Endothelial cell of umbilical vein (primary cell): ENCODE data around the gene CNIH2. TPM values are rescaled to one million over a fixed set of nuclear protein-coding genes. Genes with fewer than 3 reads are reported as not detected.

ENCODE experiments used
- BruUV-seq: library from RNA; stranded (reverse); fragments of 400-500 nt; replicated peaks from 2 replicates; lab custom pipeline; 2021; lab: Mats Ljungman, UMichigan
- CTCF ChIA-PET: fragments of 300-600, 350-600 bp; sonication (Branson Sonifier 250); formaldehyde crosslinking; loops from one replicate; lab custom pipeline; 2021; ENCODE audit warnings: antibody characterized with exemption, inconsistent platforms; lab: Charles Lee
- POLR2A ChIA-PET: fragments of 300-600, 350-600 bp; sonication (Branson Sonifier 250); formaldehyde crosslinking; loops from one replicate; lab custom pipeline; 2021; ENCODE audit warnings: antibody characterized with exemption, inconsistent platforms; lab: Charles Lee
- DNase-seq: peaks from one replicate; pipeline ENCODE4 v3.0.0-alpha.2; 2011; ENCODE audit warnings: low read depth, low spot score
- FAIRE-seq: peaks from 2 replicates; lab custom pipeline; 2011; peaks lifted over from hg19 to GRCh38; lab: Jason Lieb, UNC
- H2AFZ ChIP-seq: 2 replicates; pipeline ENCODE4 v1.6.0; 2012; ENCODE audit warnings: low read depth, low read length, control low read depth, inconsistent platforms
- H3K27ac ChIP-seq: 2 replicates; pipeline ENCODE4 v1.5.1; 2011; ENCODE audit warnings: low read depth, mild to moderate bottlenecking, control low read depth, low read length, moderate library complexity; ENCODE audit not compliant: insufficient read depth
- H3K27me3 ChIP-seq, 2 experiments: 2 replicates each; pipeline versions ENCODE4 v1.6.0 to v1.6.1; 2011; ENCODE audit warnings: low read length in 2 of 2, mixed read lengths in 1 of 2; ENCODE audit not compliant: control insufficient read depth in 2 of 2, insufficient read depth in 2 of 2
- H3K36me3 ChIP-seq, 2 experiments: 2 replicates in 1 of 2; 3 replicates in 1 of 2; pipeline ENCODE4 v1.5.1; 2011; ENCODE audit warnings: low read length in 2 of 2, mild to moderate bottlenecking in 1 of 2, moderate library complexity in 1 of 2; ENCODE audit not compliant: control insufficient read depth in 2 of 2, insufficient read depth in 2 of 2; ENCODE audit errors: extremely low read depth in 1 of 2
- H3K4me1 ChIP-seq: 3 replicates; pipeline ENCODE4 v1.5.1; 2011; ENCODE audit warnings: mild to moderate bottlenecking, low read length; ENCODE audit not compliant: control insufficient read depth, insufficient read depth; ENCODE audit errors: extremely low read depth
- H3K4me2 ChIP-seq: 2 replicates; pipeline ENCODE4 v1.6.1; 2011; ENCODE audit warnings: low read length, control low read depth, mixed read lengths; ENCODE audit not compliant: insufficient read depth
- H3K4me3 ChIP-seq, 3 experiments: fragments of 200-600 bp in 1 of 3; sonication (generic), shearing (Covaris generic) in 1 of 3; replicated peaks in 1 of 3; 2 replicates each; pipeline ENCODE4 v1.5.1; 2011 to 2016; ENCODE audit warnings: control low read depth in 3 of 3, low read length in 3 of 3, mild to moderate bottlenecking in 2 of 3, inconsistent platforms in 1 of 3, low read depth in 1 of 3, moderate library complexity in 1 of 3; ENCODE audit not compliant: insufficient read depth in 1 of 3
- H3K79me2 ChIP-seq: 2 replicates; pipeline ENCODE4 v1.6.0; 2012; ENCODE audit warnings: low read length, inconsistent platforms; ENCODE audit not compliant: control insufficient read depth, insufficient read depth
- H3K9ac ChIP-seq: replicated peaks from 2 replicates; pipeline ENCODE3; 2011; ENCODE audit warnings: low read length, control low read depth; ENCODE audit not compliant: insufficient read depth; ENCODE audit errors: extremely low read depth
- H3K9me1 ChIP-seq: replicated peaks from 3 replicates; pipeline ENCODE4 v1.6.0; 2011; ENCODE audit warnings: mild to moderate bottlenecking, low read length; ENCODE audit not compliant: control insufficient read depth, insufficient read depth; ENCODE audit errors: extremely low read depth
- H3K9me3 ChIP-seq: replicated peaks from 2 replicates; pipeline ENCODE4 v1.5.1; 2012; ENCODE audit warnings: low read length, inconsistent platforms; ENCODE audit not compliant: control insufficient read depth, insufficient read depth
- H4K20me1 ChIP-seq: replicated peaks from 2 replicates; pipeline ENCODE3; 2011; ENCODE audit warnings: mild to moderate bottlenecking, low read length; ENCODE audit not compliant: control insufficient read depth, insufficient read depth; ENCODE audit errors: extremely low read depth
- CTCF ChIP-seq, 2 donors: IDR thresholded peaks; 1 replicate in 1 of 2; 2 replicates in 1 of 2; pipeline ENCODE4 v1.5.1; 2011; ENCODE audit warnings: low read length in 2 of 2, mild to moderate bottlenecking in 2 of 2, moderate library complexity in 2 of 2, control low read depth in 1 of 2, inconsistent platforms in 1 of 2, low read depth in 1 of 2; ENCODE audit not compliant: insufficient read depth in 1 of 2; ENCODE audit errors: extremely low read depth in 1 of 2
- EZH2 ChIP-seq: IDR thresholded peaks from 2 replicates; pipeline ENCODE4 v1.6.1; 2012; ENCODE audit warnings: borderline replicate concordance, low read depth, mild to moderate bottlenecking, moderate library complexity, low read length, inconsistent platforms; ENCODE audit not compliant: severe bottlenecking
- FOS ChIP-seq: IDR thresholded peaks from 2 replicates; pipeline ENCODE4 v1.6.1; 2011; ENCODE audit warnings: mild to moderate bottlenecking, low read length, moderate library complexity, borderline replicate concordance; ENCODE audit not compliant: insufficient read depth
- GATA2 ChIP-seq: IDR thresholded peaks from 2 replicates; pipeline ENCODE4 v1.7.0; 2011; ENCODE audit warnings: low read depth, mild to moderate bottlenecking, moderate library complexity, mixed read lengths, low read length; ENCODE audit not compliant: insufficient read length, insufficient read depth
- JUN ChIP-seq: IDR thresholded peaks from 2 replicates; pipeline ENCODE4 v1.6.1; 2011; ENCODE audit warnings: borderline replicate concordance, low read depth; ENCODE audit not compliant: insufficient read length, insufficient read depth
- MAX ChIP-seq: IDR thresholded peaks from 2 replicates; pipeline ENCODE4 v1.6.1; 2011; ENCODE audit not compliant: insufficient read depth, insufficient read length
- MYC ChIP-seq: IDR thresholded peaks from one replicate; pipeline ENCODE4 v1.6.1; 2011; ENCODE audit warnings: mild to moderate bottlenecking, low read depth, low read length
- POLR2A ChIP-seq: IDR thresholded peaks from 2 replicates; pipeline ENCODE4 v1.6.1; 2012; ENCODE audit warnings: low read depth, mild to moderate bottlenecking, control low read depth, low read length
- POLR2AphosphoS5 ChIP-seq: IDR thresholded peaks from 2 replicates; pipeline ENCODE4 v1.6.1; 2012; ENCODE audit warnings: low read depth, mild to moderate bottlenecking, control low read depth, low read length, moderate library complexity; ENCODE audit not compliant: insufficient read depth
- dilution Hi-C: fragments of 300-500 bp; cut with MboI; formaldehyde crosslinking; loops from one replicate; pipeline ENCODE4 v1.15.0; 2019; ENCODE audit warnings: low sequenced_read_pairs; ENCODE audit not compliant: extremely low pct_ligation_motif_present
- intact Hi-C: fragments of 100-400 bp; cut with micrococcal nuclease; formaldehyde crosslinking; loops from one replicate; pipeline ENCODE4 v1.10.0; 2022
- polyA plus RNA-seq, 4 experiments: library from polyadenylated mRNA; depleted of rRNA in 3 of 4; stranded (reverse) in 3 of 4; unstranded in 1 of 4; fragments of >200 nt; gene quantifications; 2 replicates each; pipeline versions ENCODE4 v1.2.1 to v1.2.3, GENCODE V29; 2011 to 2012; ENCODE audit warnings: missing spikeins in 1 of 4
- total RNA-seq: library from RNA; stranded (reverse); gene quantifications from 2 replicates; pipeline ENCODE4 v1.2.3, GENCODE V29; 2021

The CNIH2 gene
- total and polyA plus RNA-seq, 2 donors (not counting 3 experiments of a cell fraction or from before 2014, with no cell fraction given), result 0.46 to 1.2 TPM

GRCh38 chr11:66324664-66325063 lies 46.7 kb downstream of the CNIH2 start:
- TF ChIP-seq EZH2, result no peak
- TF ChIP-seq GATA2, result no peak
- TF ChIP-seq MAX, result no peak
- TF ChIP-seq FOS, result no peak
- TF ChIP-seq CTCF (IDR thresholded peaks at IDR 0.05; ENCODE audit: extremely low read depth in 1 of 2, insufficient read depth in 1 of 2, low read depth in 1 of 2, low read length in 2 of 2), result no peak
- no peak for TF ChIP-seq POLR2A
- no peak for TF ChIP-seq POLR2AphosphoS5
- no peak for TF ChIP-seq MYC
- no peak for TF ChIP-seq JUN
- Histone ChIP-seq H3K79me2 (no peaks in the 10 kb centered on the region), H4K20me1 (no peaks in the 10 kb centered on the region), H3K4me3 (no peak overlapping the region), H3K27ac (no peak overlapping the region), H3K27me3 (no peaks in the 10 kb centered on the region), H3K9me1 (no peaks in the 10 kb centered on the region), H3K9me3 (no peaks in the 10 kb centered on the region), H3K4me1 (peaks cover 7% of the 10 kb centered on the region), H3K36me3 (no peaks in the 10 kb centered on the region), H3K4me2 (no peak overlapping the region), H2AFZ (no peak overlapping the region), H3K9ac (no peak overlapping the region)
- dilution Hi-C loops (no loop called here), intact Hi-C loops (no loop called here)
- no peak for FAIRE-seq
- ChIA-PET CTCF (interaction anchor here (4.0 kb wide), 1 partner anchor 12 kb away, joined by 56 read pairs; no protein-coding TSS in a partner anchor), POLR2A (interaction anchor here (1.7 kb wide), 1 partner anchor 12 kb away, joined by 4 read pairs; no protein-coding TSS in a partner anchor)
- DNase-seq, result no peak
- no TSS peak for BruUV-seq
